K562 (cell line): ENCODE measurements around the gene GSC. TPM values are rescaled to one million over a fixed set of nuclear protein-coding genes. Genes with fewer than 3 reads are reported as not detected.

Experiments
- ATAC-seq: fragments of 200-7000 bp; cut with Tn5 transposase; 3 replicates; pipeline ENCODE4 v1.9.1; 2020; ENCODE audit warnings: moderate library complexity
- BruUV-seq: library from RNA; stranded (reverse); fragments of 400-500 nt; replicated peaks from 2 replicates; lab custom pipeline; 2021; lab: Mats Ljungman, UMichigan
- CTCF ChIA-PET: fragments of 300-600 bp; formaldehyde crosslinking; extraction: SDS; loops from one replicate; lab custom pipeline; 2021; ENCODE audit warnings: low intra/inter-chr PET ratio; lab: Yijun Ruan, JAX
- POLR2A ChIA-PET: fragments of 300-600, 350-650 bp; sonication (Branson Sonifier 250); formaldehyde crosslinking; extraction: SDS; loops from one replicate; lab custom pipeline; 2021; ENCODE audit warnings: antibody characterized with exemption, inconsistent platforms; lab: Yijun Ruan, JAX
- DNase-seq, 4 experiments: peaks; one replicate each; pipeline versions ENCODE4 v3.0.0 to v3.0.0-alpha.2; 2011 to 2018; ENCODE audit warnings: low spot score in 3 of 4, mixed read lengths in 3 of 4; ENCODE audit errors: extremely low read depth in 1 of 4
- FAIRE-seq: peaks from 2 replicates; lab custom pipeline; 2011; peaks lifted over from hg19 to GRCh38; lab: Jason Lieb, UNC
- H2AFZ ChIP-seq: 2 replicates; pipeline ENCODE4 v1.6.0; 2011; ENCODE audit warnings: low read depth, low read length, control low read depth, inconsistent platforms
- H3K27ac ChIP-seq: fragments of 200-600 bp; 3 replicates; pipeline ENCODE4 v1.8.0; 2011; ENCODE audit warnings: low read depth, mild to moderate bottlenecking, control low read depth, inconsistent platforms, low read length, moderate library complexity, mixed read lengths; ENCODE audit errors: extremely low read depth
- H3K27me3 ChIP-seq, 2 experiments: fragments of 300-600 bp in 1 of 2; 2 replicates in 1 of 2; 3 replicates in 1 of 2; pipeline versions ENCODE4 v1.6.0 to v1.8.0; 2011; ENCODE audit warnings: inconsistent platforms in 2 of 2, low read length in 2 of 2, mild to moderate bottlenecking in 1 of 2, mixed read lengths in 1 of 2, moderate library complexity in 1 of 2; ENCODE audit not compliant: control insufficient read depth in 2 of 2, insufficient read depth in 2 of 2
- H3K36me3 ChIP-seq: fragments of 300-600 bp; 3 replicates; pipeline ENCODE4 v1.8.0; 2011; ENCODE audit warnings: mild to moderate bottlenecking, low read length, inconsistent platforms; ENCODE audit not compliant: control insufficient read depth, insufficient read depth
- H3K4me1 ChIP-seq, 2 experiments: fragments of 200-600 bp in 1 of 2; replicated peaks in 1 of 2; 2 replicates in 1 of 2; 3 replicates in 1 of 2; pipeline versions ENCODE4 v1.5.1 to v1.8.0; 2011; ENCODE audit warnings: inconsistent platforms in 2 of 2, low read length in 2 of 2, mild to moderate bottlenecking in 1 of 2, mixed read lengths in 1 of 2, moderate library complexity in 1 of 2; ENCODE audit not compliant: control insufficient read depth in 2 of 2, insufficient read depth in 2 of 2
- H3K4me2 ChIP-seq: 2 replicates; pipeline ENCODE4 v1.6.1; 2011; ENCODE audit warnings: low read length, control low read depth, inconsistent platforms, mixed read lengths; ENCODE audit not compliant: insufficient read depth
- H3K4me3 ChIP-seq: fragments of 200-600 bp; sonication (generic), shearing (Covaris generic); 2 replicates; pipeline ENCODE4 v1.5.1; 2016; ENCODE audit warnings: control low read depth, inconsistent platforms
- H3K79me2 ChIP-seq: fragments of 200-600 bp; 3 replicates; pipeline ENCODE4 v1.8.0; 2011; ENCODE audit warnings: low read length, inconsistent platforms; ENCODE audit not compliant: control insufficient read depth, insufficient read depth
- H3K9ac ChIP-seq, 2 experiments: 2 replicates each; pipeline versions ENCODE4 v1.6.0 to v1.6.1; 2011; ENCODE audit warnings: low read depth in 2 of 2, low read length in 2 of 2, control low read depth in 1 of 2, inconsistent platforms in 1 of 2, mild to moderate bottlenecking in 1 of 2, mixed read lengths in 1 of 2; ENCODE audit not compliant: insufficient read depth in 1 of 2
- H3K9me1 ChIP-seq: one replicate; pipeline ENCODE4 v1.6.0; 2011; ENCODE audit warnings: inconsistent platforms, mild to moderate bottlenecking, low read length, moderate library complexity; ENCODE audit not compliant: control insufficient read depth, insufficient read depth
- H3K9me3 ChIP-seq: replicated peaks from 2 replicates; pipeline ENCODE4 v1.5.1; 2011; ENCODE audit warnings: low read depth, low read length, inconsistent platforms; ENCODE audit not compliant: control insufficient read depth, insufficient read depth
- H4K20me1 ChIP-seq: replicated peaks from 2 replicates; pipeline ENCODE4 v1.6.1; 2011; ENCODE audit warnings: low read length, inconsistent platforms, mixed read lengths; ENCODE audit not compliant: control insufficient read depth, insufficient read depth
- ATF7 ChIP-seq: fragments of 450-650 bp; IDR thresholded peaks from 2 replicates; pipeline ENCODE4 v1.7.1; 2014; ENCODE audit warnings: mild to moderate bottlenecking, moderate library complexity
- JUN ChIP-seq, 2 experiments: sonication (generic) in 1 of 2; formaldehyde crosslinking in 1 of 2; IDR thresholded peaks; 2 replicates each; pipeline versions ENCODE4 v1.6.1 to v1.8.0; 2012 to 2022; ENCODE audit warnings: borderline replicate concordance in 2 of 2, mild to moderate bottlenecking in 2 of 2, improper control_type of control experiment in 1 of 2, low read depth in 1 of 2, low read length in 1 of 2, missing genetic modification reagents in 1 of 2
- MAFG ChIP-seq: fragments of 450-650 bp; conservative IDR thresholded peaks from 2 replicates; pipeline ENCODE4 v1.6.1; 2016; ENCODE audit warnings: missing genetic modification characterization, missing compliant biosample characterization
- NCOA2 ChIP-seq, 2 experiments: fragments of 450-650 bp; IDR thresholded peaks; 2 replicates each; pipeline ENCODE4 v1.6.1; 2018; ENCODE audit warnings: mild to moderate bottlenecking in 2 of 2, moderate library complexity in 1 of 2; ENCODE audit not compliant: partially characterized antibody in 2 of 2
- NFE2 ChIP-seq: IDR thresholded peaks from 2 replicates; pipeline ENCODE4 v1.6.1; 2014; ENCODE audit warnings: antibody characterized with exemption, low read depth
- POLR2B ChIP-seq: fragments of 450-650 bp; IDR thresholded peaks from 2 replicates; pipeline ENCODE4 v1.6.1; 2018; ENCODE audit warnings: low read depth; ENCODE audit not compliant: partially characterized antibody
- PTRF ChIP-seq: fragments of 450-650 bp; IDR thresholded peaks from 2 replicates; pipeline ENCODE4 v1.6.1; 2016; ENCODE audit warnings: mild to moderate bottlenecking, missing genetic modification characterization, missing compliant biosample characterization
- SRSF9 ChIP-seq: fragments of 200-400 bp; formaldehyde crosslinking; IDR thresholded peaks from 2 replicates; pipeline ENCODE4 v1.6.1; 2017; ENCODE audit warnings: low read depth, low read length, borderline replicate concordance
- SUPT5H ChIP-seq: fragments of 450-650 bp; IDR thresholded peaks from 2 replicates; pipeline ENCODE4 v1.6.1; 2016
- ZNF121 ChIP-seq: sonication (generic); formaldehyde crosslinking; conservative IDR thresholded peaks from 2 replicates; pipeline ENCODE4 v1.8.0; 2022; ENCODE audit warnings: missing genetic modification reagents
- WGBS: fragments of 100-300 bp; shearing (Covaris generic); methylation state at CpG from one replicate; pipeline ENCODE4 v1.1.6; 2016; ENCODE audit warnings: low coverage, mixed read lengths; ENCODE audit not compliant: insufficient coverage; ENCODE audit errors: missing lambda C conversion rate; 5-methylcytosine and 5-hydroxymethylcytosine counted together
- in situ Hi-C: fragments of 300-500 bp; cut with MboI; formaldehyde crosslinking; loops from 4 replicates; pipeline ENCODE4 v1.15.0; 2018; ENCODE audit warnings: inconsistent platforms, mixed read lengths
- intact Hi-C: fragments of 100-400 bp; cut with micrococcal nuclease; formaldehyde crosslinking; loops from 2 replicates; pipeline ENCODE4 v1.14.2; 2022
- polyA plus RNA-seq, 8 experiments: library from polyadenylated mRNA; depleted of rRNA in 4 of 8; stranded (reverse) in 5 of 8; unstranded in 3 of 8; fragments of >200 nt; fragmentation: Nextera tagmentation in 2 of 8; fragmentation: Illumina TruSeq in 1 of 8; extraction: Ambion mirVana in 2 of 8; extraction: Trizol in 1 of 8; gene quantifications; 2 replicates each; pipeline versions ENCODE4 v1.2.1 to v1.2.3, GENCODE V29; 2011 to 2014; ENCODE audit warnings: inconsistent platforms in 1 of 8, missing spikeins in 1 of 8
- total RNA-seq, 7 experiments: library from RNA; depleted of rRNA in 6 of 7; stranded (reverse); fragments of >200 nt in 6 of 7; fragmentation: Illumina TruSeq in 2 of 7; extraction: Trizol in 2 of 7; gene quantifications; 2 replicates each; pipeline versions ENCODE4 v1.2.1 to v1.2.3, GENCODE V29; 2011 to 2021; ENCODE audit warnings: low replicate concordance in 1 of 7
- TF ChIP-seq, protein P1 (sequence below): fragments of 150-350 bp; IDR thresholded peaks from 2 replicates; pipeline ENCODE4 v1.6.1; 2014; ENCODE audit warnings: low read depth, mild to moderate bottlenecking, low read length, borderline replicate concordance
- TF ChIP-seq, protein P2 (sequence below): fragments of 450-650 bp; formaldehyde crosslinking; IDR thresholded peaks from 2 replicates; pipeline ENCODE4 v1.4.0; 2022; ENCODE audit warnings: mild to moderate bottlenecking, moderate library complexity
- TF ChIP-seq, protein P3 (sequence below), 2 experiments: fragments of 450-650 bp; IDR thresholded peaks; 2 replicates each; pipeline ENCODE4 v1.6.1; 2016

GSC gene
- total and polyA plus RNA-seq, 9 of the 15 experiments (the other 6 are each of a cell fraction or from before 2014, with no cell fraction given) = not detected

DNA sequence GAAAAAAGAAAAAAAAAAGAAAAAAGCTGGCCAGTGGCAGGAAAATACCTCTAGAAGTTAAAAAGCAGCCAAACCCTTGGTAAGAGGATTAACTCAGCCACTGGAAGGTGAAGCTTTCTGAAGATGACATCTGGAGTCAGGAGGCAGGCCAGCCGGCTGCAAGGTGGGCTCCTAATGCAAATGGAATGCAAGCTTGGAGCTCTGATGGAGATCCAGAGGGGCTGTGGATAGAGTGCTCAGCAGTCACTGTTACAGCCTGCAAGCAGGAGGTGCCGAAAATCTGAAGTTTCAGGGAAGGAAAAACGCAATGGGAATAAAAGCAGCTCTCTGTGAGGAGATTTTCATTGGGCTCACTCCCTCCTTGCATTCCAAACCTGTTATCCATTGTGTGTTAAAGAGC lies 41.0 kb downstream of the GSC start:
- no peak overlapping the region for H3K9ac ChIP-seq
- intact Hi-C loops = no loop called here
- no peaks in the 10 kb centered on the region for H3K9me3 ChIP-seq
- H3K4me3 ChIP-seq = no peak overlapping the region
- no TSS peak for BruUV-seq
- ChIA-PET POLR2A (no interaction called here), CTCF (no interaction called here)
- peaks cover 0 to 6% of the 10 kb centered on the region in 2 experiments; a peak in 1 of 5 replicates for H3K27me3 ChIP-seq
- no peaks in the 10 kb centered on the region for H3K4me1 ChIP-seq
- H3K27ac ChIP-seq = no peak overlapping the region
- no peak overlapping the region for H3K4me2 ChIP-seq
- no peaks in the 10 kb centered on the region for H4K20me1 ChIP-seq
- FAIRE-seq = no peak
- no peak overlapping the region for H2AFZ ChIP-seq
- WGBS = 0% methylated on average over 3 of the region's 3 CpGs
- H3K36me3 ChIP-seq = no peaks in the 10 kb centered on the region
- no peak for ATAC-seq
- in situ Hi-C loops = no loop called here
- no peak for TF ChIP-seq MAFG (tag)
- TF ChIP-seq SRSF9 = no peak
- TF ChIP-seq, protein P1, sequence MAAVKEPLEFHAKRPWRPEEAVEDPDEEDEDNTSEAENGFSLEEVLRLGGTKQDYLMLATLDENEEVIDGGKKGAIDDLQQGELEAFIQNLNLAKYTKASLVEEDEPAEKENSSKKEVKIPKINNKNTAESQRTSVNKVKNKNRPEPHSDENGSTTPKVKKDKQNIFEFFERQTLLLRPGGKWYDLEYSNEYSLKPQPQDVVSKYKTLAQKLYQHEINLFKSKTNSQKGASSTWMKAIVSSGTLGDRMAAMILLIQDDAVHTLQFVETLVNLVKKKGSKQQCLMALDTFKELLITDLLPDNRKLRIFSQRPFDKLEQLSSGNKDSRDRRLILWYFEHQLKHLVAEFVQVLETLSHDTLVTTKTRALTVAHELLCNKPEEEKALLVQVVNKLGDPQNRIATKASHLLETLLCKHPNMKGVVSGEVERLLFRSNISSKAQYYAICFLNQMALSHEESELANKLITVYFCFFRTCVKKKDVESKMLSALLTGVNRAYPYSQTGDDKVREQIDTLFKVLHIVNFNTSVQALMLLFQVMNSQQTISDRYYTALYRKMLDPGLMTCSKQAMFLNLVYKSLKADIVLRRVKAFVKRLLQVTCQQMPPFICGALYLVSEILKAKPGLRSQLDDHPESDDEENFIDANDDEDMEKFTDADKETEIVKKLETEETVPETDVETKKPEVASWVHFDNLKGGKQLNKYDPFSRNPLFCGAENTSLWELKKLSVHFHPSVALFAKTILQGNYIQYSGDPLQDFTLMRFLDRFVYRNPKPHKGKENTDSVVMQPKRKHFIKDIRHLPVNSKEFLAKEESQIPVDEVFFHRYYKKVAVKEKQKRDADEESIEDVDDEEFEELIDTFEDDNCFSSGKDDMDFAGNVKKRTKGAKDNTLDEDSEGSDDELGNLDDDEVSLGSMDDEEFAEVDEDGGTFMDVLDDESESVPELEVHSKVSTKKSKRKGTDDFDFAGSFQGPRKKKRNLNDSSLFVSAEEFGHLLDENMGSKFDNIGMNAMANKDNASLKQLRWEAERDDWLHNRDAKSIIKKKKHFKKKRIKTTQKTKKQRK = no peak
- no peak for TF ChIP-seq PTRF
- TF ChIP-seq, protein P2, sequence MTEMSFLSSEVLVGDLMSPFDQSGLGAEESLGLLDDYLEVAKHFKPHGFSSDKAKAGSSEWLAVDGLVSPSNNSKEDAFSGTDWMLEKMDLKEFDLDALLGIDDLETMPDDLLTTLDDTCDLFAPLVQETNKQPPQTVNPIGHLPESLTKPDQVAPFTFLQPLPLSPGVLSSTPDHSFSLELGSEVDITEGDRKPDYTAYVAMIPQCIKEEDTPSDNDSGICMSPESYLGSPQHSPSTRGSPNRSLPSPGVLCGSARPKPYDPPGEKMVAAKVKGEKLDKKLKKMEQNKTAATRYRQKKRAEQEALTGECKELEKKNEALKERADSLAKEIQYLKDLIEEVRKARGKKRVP = no peak
- TF ChIP-seq ZNF121 = no peak
- TF ChIP-seq SUPT5H = no peak
- no peak for TF ChIP-seq JUN (IDR thresholded peaks at IDR 0.05; ENCODE audit: borderline replicate concordance, low read depth, low read length)
- TF ChIP-seq JUN (CRISPR knock-in tag; IDR thresholded peaks at IDR 0.05; ENCODE audit: borderline replicate concordance) = no peak
- no peak for TF ChIP-seq NFE2
- TF ChIP-seq, protein P3, sequence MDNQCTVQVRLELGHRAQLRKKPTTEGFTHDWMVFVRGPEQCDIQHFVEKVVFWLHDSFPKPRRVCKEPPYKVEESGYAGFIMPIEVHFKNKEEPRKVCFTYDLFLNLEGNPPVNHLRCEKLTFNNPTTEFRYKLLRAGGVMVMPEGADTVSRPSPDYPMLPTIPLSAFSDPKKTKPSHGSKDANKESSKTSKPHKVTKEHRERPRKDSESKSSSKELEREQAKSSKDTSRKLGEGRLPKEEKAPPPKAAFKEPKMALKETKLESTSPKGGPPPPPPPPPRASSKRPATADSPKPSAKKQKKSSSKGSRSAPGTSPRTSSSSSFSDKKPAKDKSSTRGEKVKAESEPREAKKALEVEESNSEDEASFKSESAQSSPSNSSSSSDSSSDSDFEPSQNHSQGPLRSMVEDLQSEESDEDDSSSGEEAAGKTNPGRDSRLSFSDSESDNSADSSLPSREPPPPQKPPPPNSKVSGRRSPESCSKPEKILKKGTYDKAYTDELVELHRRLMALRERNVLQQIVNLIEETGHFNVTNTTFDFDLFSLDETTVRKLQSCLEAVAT (IDR thresholded peaks at IDR 0.05) = no peak
- TF ChIP-seq POLR2B = no peak
- TF ChIP-seq NCOA2 (IDR thresholded peaks at IDR 0.05; ENCODE audit: partially characterized antibody in 2 of 2) = no peak
- no peak for TF ChIP-seq ATF7
- no peaks in the 10 kb centered on the region for H3K9me1 ChIP-seq
- no peaks in the 10 kb centered on the region for H3K79me2 ChIP-seq
- no peak for DNase-seq
